Heart left ventricle (tissue), 13 donors: ENCODE measurements around the gene CKMT2.
A peak's percentile ranks its signal among the peaks of the same experiment; 100 is the strongest.

Experiments used
- CTCF ChIP-seq, 12 donors: fragments of 200-600 bp; sonication (generic) in 4 of 12; IDR thresholded peaks; one replicate each; pipeline versions ENCODE4 v1.5.0 to v1.8.0; 2018 to 2022; ENCODE audit warnings: antibody characterized with exemption in 12 of 12, mild to moderate bottlenecking in 5 of 12
- POLR2A ChIP-seq, 2 donors: fragments of 450-650 bp; IDR thresholded peaks; one replicate each; pipeline ENCODE4 v1.6.1; 2017; ENCODE audit warnings: antibody characterized with exemption in 2 of 2, mild to moderate bottlenecking in 2 of 2, moderate library complexity in 2 of 2
- donor health status: ischemic (EF 13 %, LVEDD 7.1; RV severe dilation, severe dysfunction).
- donor health status: DM: no; HTN: yes; CAD: no.
- donor health status: DM: no; HTN: no; CAD: no.
- donor health status: ischemic (EF 25% LVEDD 6.9; RV normal size, moderate dysfunction).
- donor health status: ischemic (EF 25% LVEDD 5.7; RV mildly dilated, moderate dysfunction).
- donor health status: ischemic (EF 35%, LVEDD 5.7; RV mildly dilated, moderate dysfunction).
- donor health status: nonischemic (EF 11% LVEDD 7.7; RV severe dilation, severe dysfunction).
- donor health status: DM: yes; HTN: yes; CAD: no.
- donor health status: PGD.
- donor health status: ischemic (EF 29% LVEDD 5.4; RV normal size, mild dysfunction).
- donor health status: nonischemic (EF 23%, LVEDD 6.1; RV moderate dilation, normal function).

GRCh38 chr5:81195335-81195929 lies 37.7 kb upstream of the CKMT2 start:
- TF ChIP-seq POLR2A (IDR thresholded peaks at IDR 0.05): no peak
- peak in 1 of 12 donors; percentile 11 for TF ChIP-seq CTCF (IDR thresholded peaks at IDR 0.05)
